Epithelial cell of proximal tubule (primary cell): ENCODE measurements around the gene LOXL3. TPM values are rescaled to one million over a fixed set of nuclear protein-coding genes. Genes with fewer than 3 reads are reported as not detected.

ENCODE experiments used
- DNase-seq: peaks from one replicate; pipeline ENCODE4 v3.0.0-alpha.2; 2011; ENCODE audit warnings: low read depth
- H3K4me3 ChIP-seq: 2 replicates; pipeline ENCODE4 v1.5.1; 2011; ENCODE audit warnings: low read depth, mild to moderate bottlenecking, low read length
- CTCF ChIP-seq: conservative IDR thresholded peaks from 2 replicates; pipeline ENCODE4 v1.5.1; 2012; ENCODE audit warnings: low read depth, mild to moderate bottlenecking, low read length
- total RNA-seq: library from RNA; depleted of rRNA; stranded (reverse); fragments of >200 nt; gene quantifications from 2 replicates; pipeline ENCODE4 v1.2.3, GENCODE V29; 2015

The LOXL3 gene
- total RNA-seq, 1 donor from 2014 or later, result 5.9 TPM

- DNase-seq, result no peak
- peak overlapping the region; percentile 32 for H3K4me3 ChIP-seq
- no peak for TF ChIP-seq CTCF
These were observed 48.1 kb downstream of the LOXL3 start for GRCh38 chr2:74505448-74506246.

- peak overlapping the region; percentile 94 for H3K4me3 ChIP-seq
- no peak for DNase-seq
- no peak for TF ChIP-seq CTCF
These were observed 49.2 kb downstream of the LOXL3 start for GRCh38 chr2:74504591-74504990.

GRCh38 chr2:74503506-74504475, 50.0 kb downstream of the LOXL3 start:
- H3K4me3 ChIP-seq, result peak overlapping the region; percentile 94
- no peak for TF ChIP-seq CTCF
- no peak for DNase-seq

GRCh38 chr2:74502720-74503505, 50.8 kb downstream of the LOXL3 start:
- H3K4me3 ChIP-seq, result peak overlapping the region; percentile 94
- peak; percentile 30 for TF ChIP-seq CTCF
- DNase-seq, result no peak

- peak overlapping the region; percentile 94 for H3K4me3 ChIP-seq
- DNase-seq, result no peak
- TF ChIP-seq CTCF, result no peak
These were observed 51.5 kb downstream of the LOXL3 start for GRCh38 chr2:74502147-74502719.

GRCh38 chr2:74501335-74502071, 52.2 kb downstream of the LOXL3 start:
- peak overlapping the region; percentile 94 for H3K4me3 ChIP-seq
- no peak for TF ChIP-seq CTCF
- no peak for DNase-seq
